ENCODE results near the gene ATP8B3.

- no peak for TF ChIP-seq POLR2A (IDR thresholded peaks at IDR 0.05)
- no peak for TF ChIP-seq CTCF (IDR thresholded peaks at IDR 0.05)
- no peak for TF ChIP-seq POLR2AphosphoS5 (IDR thresholded peaks at IDR 0.05)
Observed at GRCh38 chr19:1736280-1736679, 75.8 kb downstream of the ATP8B3 start.
